Coronary artery (tissue), 2 donors: ENCODE data around the gene WDPCP.
"Not testable (repeated sequence)": the region's sequence is repeated elsewhere in the genome, so short reads cannot be mapped to it uniquely, and the experiment has no call there.

Experiments used
- DNase-seq: peaks from one replicate; pipeline ENCODE4 v3.0.0-alpha.2; 2017; ENCODE audit warnings: low spot score
- H3K27ac ChIP-seq, 2 donors: fragments of 200-600 bp; sonication (generic); one replicate each; pipeline ENCODE4 v1.5.1; 2016 to 2019
- H3K4me3 ChIP-seq: fragments of 200-600 bp; sonication (generic); 2 replicates; pipeline ENCODE4 v1.5.1; 2016; ENCODE audit warnings: mild to moderate bottlenecking, moderate library complexity
- CTCF ChIP-seq: fragments of 200-600 bp; sonication (generic); IDR thresholded peaks from one replicate; pipeline ENCODE4 v1.5.1; 2019; ENCODE audit warnings: antibody characterized with exemption

The WDPCP gene

GRCh38 chr2:63486861-63487290, 101.4 kb downstream of the WDPCP start:
- TF ChIP-seq CTCF = no peak
- DNase-seq = no peak
- Histone ChIP-seq H3K27ac (no peak overlapping the region), H3K4me3 (no peak overlapping the region)

GRCh38 chr2:63484901-63485300, 103.4 kb downstream of the WDPCP start:
- TF ChIP-seq CTCF = no peak
- no peak for DNase-seq
- no peak overlapping the region for H3K4me3 ChIP-seq
- H3K27ac ChIP-seq = no peak overlapping the region

GRCh38 chr2:63484481-63484880, 103.8 kb downstream of the WDPCP start:
- no peak overlapping the region for H3K4me3 ChIP-seq
- TF ChIP-seq CTCF = no peak
- DNase-seq = no peak
- no peak overlapping the region for H3K27ac ChIP-seq

GRCh38 chr2:63477686-63478085, 110.6 kb downstream of the WDPCP start:
- no peak for DNase-seq
- no peak for TF ChIP-seq CTCF
- H3K4me3 ChIP-seq = no peak overlapping the region
- H3K27ac ChIP-seq = no peak overlapping the region

GRCh38 chr2:63469313-63469712, 119.0 kb downstream of the WDPCP start:
- not testable (repeated sequence) for DNase-seq, H3K4me3 ChIP-seq, H3K27ac ChIP-seq

- TF ChIP-seq CTCF = no peak
- no peak for DNase-seq
- no peak overlapping the region for H3K27ac ChIP-seq
- H3K4me3 ChIP-seq = no peak overlapping the region
These were observed 122.6 kb downstream of the WDPCP start for GRCh38 chr2:63465633-63466032.

- Histone ChIP-seq H3K4me3 (no peak overlapping the region), H3K27ac (no peak overlapping the region)
- no peak for TF ChIP-seq CTCF
- DNase-seq = no peak
These were observed 125.1 kb downstream of the WDPCP start for GRCh38 chr2:63463142-63463541.

GRCh38 chr2:63446658-63447057, 141.6 kb downstream of the WDPCP start:
- no peak for TF ChIP-seq CTCF
- DNase-seq = no peak
- H3K27ac ChIP-seq = no peak overlapping the region
- no peak overlapping the region for H3K4me3 ChIP-seq
